DMS 273 (cell line): Measurements from ENCODE around the gene MYO7A.
"Not testable (repeated sequence)": the region's sequence is repeated elsewhere in the genome, so short reads cannot be mapped to it uniquely, and the experiment has no call there.

Source experiments
- DNase-seq: peaks from one replicate; lab custom pipeline; 2025; ENCODE audit not compliant: unreplicated experiment; lab: John Stamatoyannopoulos, UW

The MYO7A gene

GRCh38 chr11:77093056-77093891 lies 34.8 kb upstream of the MYO7A start:
- DNase-seq, result no peak

GRCh38 chr11:77093987-77094840 lies 33.8 kb upstream of the MYO7A start:
- peak; percentile 79 for DNase-seq

DNA sequence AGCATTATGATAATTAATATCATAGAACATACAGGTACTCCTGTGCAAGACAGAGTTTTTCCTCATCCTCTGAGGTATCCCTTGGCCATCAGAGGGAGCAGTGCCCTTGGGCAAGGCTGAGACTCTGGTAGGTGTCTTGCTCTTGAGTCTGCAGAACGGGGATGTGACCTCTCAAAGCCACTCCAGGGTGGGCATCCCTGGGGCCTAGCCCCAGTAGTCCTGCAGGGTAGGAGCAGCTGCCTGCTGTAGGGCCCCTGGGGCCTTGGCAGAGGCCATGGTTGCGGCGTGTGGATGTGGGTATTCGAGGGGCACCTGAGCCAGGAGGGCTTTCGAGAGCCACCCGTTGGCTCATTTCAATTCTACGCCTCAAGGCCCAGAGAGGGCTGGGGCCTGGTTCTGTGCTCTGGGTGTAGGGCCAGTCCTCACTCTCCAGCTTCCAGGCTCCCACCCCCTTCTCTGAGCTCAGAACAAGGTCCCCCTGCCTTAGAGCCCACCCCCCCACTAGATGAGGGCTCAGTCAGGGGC lies 33.1 kb upstream of the MYO7A start:
- no peak for DNase-seq

- DNase-seq, result peak; percentile 64
Measured at GRCh38 chr11:77095551-77096490, 32.2 kb upstream of the MYO7A start.

DNA sequence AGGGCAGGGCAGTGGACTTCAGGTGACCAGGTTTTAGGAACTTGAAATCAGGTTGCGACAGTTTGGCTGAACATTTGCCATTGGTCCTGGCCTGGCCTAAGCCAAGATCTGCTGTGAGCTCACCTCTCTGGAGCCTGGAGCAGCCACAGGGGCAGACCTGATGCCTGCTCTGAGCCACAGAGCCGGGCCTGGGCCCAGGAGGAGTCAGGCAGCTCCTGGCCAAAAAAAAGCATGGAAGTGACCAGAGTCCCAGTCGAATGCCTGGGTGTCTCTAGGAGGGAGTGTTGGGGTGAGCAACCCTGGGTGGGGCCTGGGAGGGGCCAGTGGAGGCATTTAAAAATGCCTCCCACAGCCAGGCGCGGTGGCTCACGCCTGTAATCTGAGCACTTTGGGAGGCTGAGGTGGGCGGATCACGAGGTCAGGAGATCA lies 31.4 kb upstream of the MYO7A start:
- DNase-seq, result no peak

GRCh38 chr11:77097180-77097579 lies 30.9 kb upstream of the MYO7A start:
- DNase-seq, result not testable (repeated sequence)

DNA sequence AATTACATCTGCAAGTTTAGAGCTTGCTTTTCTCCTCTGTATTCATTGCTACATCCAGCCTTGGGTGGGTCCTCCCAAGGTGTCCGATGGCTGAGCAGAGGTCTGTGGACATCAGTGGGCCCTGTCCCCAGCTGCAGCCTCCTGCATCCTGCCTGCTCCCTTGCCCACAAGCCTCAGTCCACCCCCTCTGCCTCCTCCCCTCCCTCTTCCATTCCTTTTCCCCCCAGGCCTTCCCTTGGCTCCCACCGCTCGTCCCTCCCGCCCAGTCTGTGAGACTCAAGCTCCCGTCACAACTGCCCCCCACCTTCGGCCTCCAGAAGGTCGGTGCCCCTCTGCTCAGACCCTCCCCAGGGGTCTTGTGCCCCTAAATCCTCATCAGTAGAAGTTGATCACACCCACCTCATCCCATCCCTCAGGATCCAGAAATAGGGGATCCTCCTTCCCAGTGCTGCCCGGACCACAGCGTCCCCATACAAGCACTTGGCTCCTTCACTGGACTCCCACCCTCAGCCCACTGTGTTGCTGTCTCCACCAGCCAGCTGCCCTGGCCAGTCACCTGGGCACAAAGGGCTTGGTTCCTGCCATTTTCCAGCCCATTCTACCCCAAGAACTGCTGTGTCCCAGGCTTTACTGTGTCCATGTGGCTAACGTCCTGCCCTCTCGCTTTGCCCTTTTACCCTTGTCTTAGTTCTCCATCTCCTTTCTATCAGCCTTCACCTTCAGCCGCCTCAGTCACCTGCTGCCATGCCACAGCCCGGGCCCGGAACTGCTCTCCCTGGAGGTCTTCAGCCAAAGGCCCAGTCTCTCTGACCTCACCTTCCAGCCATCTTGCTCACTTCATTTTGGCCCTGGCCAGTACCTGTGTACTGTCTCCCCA lies 27.6 kb upstream of the MYO7A start:
- no peak for DNase-seq

DNA sequence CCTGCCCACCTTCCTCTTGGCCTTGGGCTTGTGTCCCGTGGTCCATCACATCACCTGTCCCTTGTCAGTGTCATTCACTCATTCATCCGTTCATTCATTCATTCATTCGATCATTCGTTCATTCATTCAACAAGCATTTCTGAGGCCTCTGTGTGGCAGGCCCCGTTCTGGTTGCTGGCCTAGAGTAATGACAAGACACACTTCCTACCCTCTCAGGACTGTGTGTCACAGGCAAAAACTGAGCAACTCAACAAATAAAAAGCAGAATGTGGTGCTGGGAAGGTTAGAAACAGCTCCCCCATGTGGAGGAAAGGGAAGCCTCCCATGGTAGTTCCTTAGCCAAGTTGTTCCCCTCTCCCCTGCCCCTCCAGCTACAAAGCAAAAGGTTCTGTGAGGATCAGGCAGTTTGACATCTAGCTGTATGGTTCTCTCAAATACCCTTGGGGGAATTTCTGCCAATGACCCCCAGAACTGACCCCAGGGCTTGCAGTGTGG lies 27.0 kb upstream of the MYO7A start:
- peak; percentile 52 for DNase-seq

DNA sequence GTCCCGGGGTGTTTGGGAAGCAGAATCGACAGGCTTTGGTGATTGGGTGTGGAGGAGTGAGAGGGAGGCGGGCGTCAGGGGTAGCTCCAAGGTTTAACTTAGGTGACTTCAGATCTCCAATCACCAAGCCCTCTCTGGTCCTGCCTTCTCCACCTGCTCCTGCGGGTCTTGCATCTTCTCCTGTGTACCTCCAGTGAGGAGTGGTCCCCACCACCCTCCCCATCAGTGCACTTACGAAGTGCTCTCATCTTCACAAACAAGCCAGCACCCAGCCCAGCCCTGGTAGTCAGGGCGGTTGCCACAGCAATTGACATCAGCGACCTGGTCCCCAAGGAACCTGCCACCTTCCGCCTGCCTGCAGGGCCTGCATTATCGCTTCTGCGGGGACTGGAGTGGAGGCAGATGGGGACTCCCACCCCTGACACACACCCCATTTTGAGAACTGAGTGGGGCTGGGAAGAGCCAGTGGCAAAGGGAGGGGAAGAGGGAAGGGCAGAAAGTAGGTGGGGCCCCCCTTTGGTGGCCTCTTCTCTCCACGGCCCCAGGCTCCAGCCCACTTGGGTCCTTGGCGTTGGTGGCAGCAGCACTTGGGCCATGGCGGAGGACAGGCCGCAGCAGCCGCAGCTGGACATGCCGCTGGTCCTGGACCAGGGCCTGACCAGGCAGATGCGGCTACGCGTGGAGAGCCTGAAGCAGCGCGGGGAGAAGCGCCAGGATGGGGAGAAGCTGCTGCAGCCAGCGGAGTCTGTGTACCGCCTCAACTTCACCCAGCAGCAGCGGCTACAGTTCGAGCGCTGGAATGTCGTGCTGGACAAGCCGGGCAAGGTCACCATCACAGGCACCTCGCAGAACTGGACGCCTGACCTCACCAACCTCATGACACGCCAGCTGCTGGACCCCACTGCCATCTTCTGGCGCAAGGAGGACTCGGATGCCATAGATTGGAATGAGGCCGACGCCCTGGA lies 25.5 kb upstream of the MYO7A start, which contains the start of gene OMP:
Gene OMP, plus strand, starts transcription at position 595 of the 965 bp plus-strand sequence. Its CDS starts 0 bp downstream, at position 595.
- DNase-seq, result no peak

- no peak for DNase-seq
Measured at GRCh38 chr11:77103319-77103718, 24.7 kb upstream of the MYO7A start.

GRCh38 chr11:77104727-77105126 lies 23.3 kb upstream of the MYO7A start:
- DNase-seq, result no peak

DNA sequence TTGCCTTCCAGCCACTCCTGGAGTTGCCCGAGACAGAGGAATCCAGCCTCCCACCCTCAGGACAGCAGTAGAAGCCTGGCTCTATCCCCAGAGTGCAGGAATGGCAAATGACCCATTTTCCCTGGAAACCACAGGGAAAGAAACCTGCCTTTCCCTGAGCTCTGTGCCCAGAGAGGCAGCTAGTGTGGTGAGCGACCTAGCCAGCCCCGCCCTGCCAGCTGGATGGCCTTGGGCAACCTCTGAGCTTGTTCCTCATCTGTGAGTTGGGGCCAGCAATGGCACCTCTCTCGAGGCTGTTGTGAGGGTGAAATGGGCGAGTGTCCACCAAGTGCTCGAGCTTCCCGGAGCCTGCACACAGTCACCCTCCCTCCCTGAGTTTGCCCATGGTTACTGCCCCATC lies 21.7 kb upstream of the MYO7A start:
- DNase-seq, result peak; percentile 46

- DNase-seq, result no peak
Measured at GRCh38 chr11:77106759-77107158, 21.3 kb upstream of the MYO7A start.

DNA sequence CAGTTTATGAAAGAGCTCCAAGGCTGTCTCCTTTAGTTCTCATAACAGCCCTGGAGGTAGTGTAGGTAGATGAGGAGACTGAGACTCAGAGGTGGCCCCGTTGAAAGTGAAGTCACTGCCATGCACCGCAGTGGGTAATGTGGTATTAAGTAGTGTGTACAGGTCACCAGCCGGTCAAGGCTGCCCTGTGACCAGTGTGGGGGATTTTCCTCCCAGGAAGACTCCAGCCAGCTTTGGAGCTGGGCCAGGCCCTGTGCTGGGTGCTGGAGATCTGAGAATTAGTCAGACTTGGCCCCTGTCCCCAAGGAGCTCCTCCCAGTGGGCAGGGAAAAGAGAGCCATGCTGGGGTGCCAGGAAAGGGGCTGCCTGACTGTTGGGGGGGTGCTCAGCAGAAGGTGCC lies 20.1 kb upstream of the MYO7A start:
- DNase-seq, result peak; percentile 29

DNA sequence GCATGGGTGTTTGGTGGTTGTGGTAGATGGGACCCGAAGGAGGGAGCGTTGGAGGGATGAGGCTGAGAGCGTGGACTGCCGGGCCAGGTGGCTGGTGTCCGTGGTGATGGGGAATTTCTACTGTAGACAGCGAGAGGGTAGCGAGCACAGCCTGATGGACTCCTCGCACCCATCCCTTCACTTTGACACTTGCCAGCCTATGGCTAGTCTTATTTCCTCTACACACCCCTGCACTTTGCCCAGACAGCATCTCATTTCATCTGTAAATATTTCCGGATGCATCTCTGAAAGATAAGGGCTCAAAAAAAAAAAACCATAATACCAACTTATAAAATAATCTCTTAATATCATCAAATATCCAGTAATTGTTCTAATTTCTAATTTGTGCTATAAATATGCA lies 19.6 kb upstream of the MYO7A start:
- no peak for DNase-seq

GRCh38 chr11:77109236-77110019 lies 18.6 kb upstream of the MYO7A start:
- peak; percentile 90 for DNase-seq

GRCh38 chr11:77110836-77111235 lies 17.2 kb upstream of the MYO7A start:
- no peak for DNase-seq
